Loucy (cell line): ENCODE measurements around the gene MOV10.

Source experiments
- CTCF ChIP-seq: fragments of 200-600 bp; sonication (generic); conservative IDR thresholded peaks from 2 replicates; pipeline ENCODE4 v1.5.1; 2014; ENCODE audit warnings: mild to moderate bottlenecking, antibody characterized with exemption, low read length
- EZH2phosphoT487 ChIP-seq: fragments of 200-600 bp; IDR thresholded peaks from 2 replicates; pipeline ENCODE4 v1.6.1; 2018; ENCODE audit warnings: antibody characterized with exemption, mild to moderate bottlenecking, moderate library complexity, borderline replicate concordance

GRCh38 chr1:112699425-112700144 is 25.1 kb downstream of the MOV10 start:
- no peak for TF ChIP-seq CTCF
- no peak for TF ChIP-seq EZH2phosphoT487
